ENCODE results near the gene TLR9. TPM values are rescaled to one million over a fixed set of nuclear protein-coding genes. Genes with fewer than 3 reads are reported as not detected.
A peak's percentile ranks its signal among the peaks of the same experiment; 100 is the strongest.

The TLR9 gene
- polyA plus RNA-seq, 3 donors, result 0.11 to 0.18 TPM; not detected in 1

DNA sequence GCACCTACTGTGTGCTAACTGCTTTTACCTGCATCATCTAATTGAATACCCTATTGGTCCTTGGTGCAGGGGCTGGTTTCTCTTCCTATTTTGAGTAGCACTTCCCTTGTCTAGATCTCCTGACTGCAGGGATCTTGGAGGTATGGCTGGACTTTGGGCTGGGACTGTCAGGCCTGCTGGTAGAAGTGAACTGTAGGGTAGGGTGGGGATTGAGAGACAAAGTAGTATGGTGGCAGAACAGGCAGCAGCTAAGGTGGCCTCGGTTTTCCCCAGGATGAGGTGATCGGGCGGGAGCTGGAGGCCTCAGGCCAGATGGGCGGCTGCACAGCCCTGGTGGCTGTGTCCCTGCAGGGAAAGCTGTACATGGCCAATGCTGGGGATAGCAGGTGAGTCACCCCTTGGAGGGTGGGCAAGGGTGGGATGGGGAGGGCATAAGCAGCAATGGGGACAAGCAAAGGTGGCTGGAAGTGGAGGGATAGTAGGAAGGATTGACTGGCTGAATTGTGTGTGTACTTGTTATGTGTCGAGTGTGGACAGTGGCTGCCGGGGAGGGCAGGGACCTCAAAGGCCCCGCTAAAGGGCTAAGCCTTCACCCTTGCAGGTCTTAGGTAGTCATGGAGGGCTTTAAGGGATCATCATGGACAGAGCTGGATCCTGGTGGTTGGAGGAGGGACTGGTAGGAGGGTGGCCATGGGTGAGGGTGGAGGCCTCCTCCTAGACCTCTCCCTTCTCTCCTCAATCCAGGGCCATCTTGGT, 22.1 kb upstream of the TLR9 start:
- no peak for DNase-seq (ENCODE audit: low read depth in 3 of 3, low spot score in 2 of 3)

DNA sequence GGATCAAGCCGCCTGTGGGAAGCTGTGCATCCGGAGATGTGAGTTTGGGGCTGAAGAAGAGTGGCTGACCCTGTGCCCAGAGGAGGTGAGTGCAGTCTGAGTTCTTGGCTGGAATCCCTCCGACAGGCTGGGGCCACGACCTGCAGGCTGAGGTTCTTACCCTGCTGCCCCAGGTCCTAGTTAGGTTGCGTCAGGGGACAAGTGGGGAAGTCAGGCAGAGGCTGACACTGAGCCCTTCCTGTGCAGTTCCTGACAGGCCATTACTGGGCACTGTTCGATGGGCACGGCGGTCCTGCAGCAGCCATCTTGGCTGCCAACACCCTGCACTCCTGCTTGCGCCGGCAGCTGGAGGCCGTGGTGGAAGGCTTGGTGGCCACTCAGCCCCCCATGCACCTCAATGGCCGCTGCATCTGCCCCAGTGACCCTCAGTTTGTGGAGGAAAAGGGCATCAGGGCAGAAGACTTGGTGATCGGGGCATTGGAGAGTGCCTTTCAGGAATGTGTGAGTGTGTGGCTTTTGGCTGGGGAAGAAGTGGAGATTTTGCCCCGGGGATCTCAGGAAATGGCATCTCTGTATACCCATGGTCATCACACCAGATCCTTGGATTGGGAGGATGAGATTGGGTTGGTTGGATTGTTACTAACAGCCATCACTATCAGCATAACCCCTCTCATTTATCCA, 21.4 kb upstream of the TLR9 start:
- DNase-seq (ENCODE audit: low read depth in 3 of 3, low spot score in 2 of 3), result no peak

GRCh38 chr3:52246264-52246620, 20.8 kb upstream of the TLR9 start:
- DNase-seq (ENCODE audit: low read depth in 3 of 3, low spot score in 2 of 3), result no peak

- DNase-seq (ENCODE audit: low read depth in 3 of 3, low spot score in 2 of 3), result no peak
These were observed 20.1 kb upstream of the TLR9 start, which contains the start of gene PPM1M for GRCh38 chr3:52245322-52246263. Gene PPM1M (plus strand): TSS chr3:52245759. CDS start chr3:52245825, 66 bp downstream.

DNA sequence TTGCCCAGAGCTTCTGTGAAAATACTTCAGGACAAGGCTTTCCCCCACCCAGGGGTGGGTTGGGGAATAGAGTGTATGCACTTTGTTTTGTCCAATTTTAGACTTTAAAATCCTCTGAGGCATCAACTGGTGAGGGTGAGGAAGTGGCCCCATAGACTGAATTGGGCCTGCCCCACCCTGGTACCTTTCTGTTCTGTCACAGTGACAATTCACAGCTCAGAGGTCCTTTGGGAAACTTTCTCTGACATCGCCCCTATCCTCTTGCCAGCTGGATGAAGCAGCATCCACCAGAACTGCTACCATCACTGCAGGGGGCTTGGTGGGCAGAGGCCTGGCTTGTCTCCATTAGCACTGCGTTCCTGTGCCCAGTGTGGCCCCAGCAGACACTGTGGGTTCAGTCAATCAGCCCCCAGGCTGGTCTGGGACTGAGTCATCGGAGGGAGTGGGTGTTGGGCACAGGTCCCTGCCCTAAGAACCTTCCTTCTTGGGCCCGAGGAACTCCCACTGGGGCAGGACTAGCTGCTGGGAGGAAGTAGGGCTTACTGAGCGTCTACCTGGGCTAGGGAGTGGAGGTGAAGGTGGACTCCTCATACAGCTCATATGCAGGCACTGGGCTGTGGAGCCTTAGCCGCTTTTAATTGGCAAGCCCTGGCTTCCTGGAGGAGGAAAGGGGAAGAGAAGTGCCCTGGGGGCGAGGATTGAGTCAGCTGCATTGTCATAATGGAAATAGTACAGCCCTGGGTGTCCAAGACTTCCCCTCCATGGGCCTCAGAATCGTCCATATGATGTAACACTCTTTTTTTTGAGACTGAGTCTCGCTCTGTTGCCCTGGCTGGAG, 18.6 kb upstream of the TLR9 start:
- no peak for DNase-seq (ENCODE audit: low read depth in 3 of 3, low spot score in 2 of 3)

DNA sequence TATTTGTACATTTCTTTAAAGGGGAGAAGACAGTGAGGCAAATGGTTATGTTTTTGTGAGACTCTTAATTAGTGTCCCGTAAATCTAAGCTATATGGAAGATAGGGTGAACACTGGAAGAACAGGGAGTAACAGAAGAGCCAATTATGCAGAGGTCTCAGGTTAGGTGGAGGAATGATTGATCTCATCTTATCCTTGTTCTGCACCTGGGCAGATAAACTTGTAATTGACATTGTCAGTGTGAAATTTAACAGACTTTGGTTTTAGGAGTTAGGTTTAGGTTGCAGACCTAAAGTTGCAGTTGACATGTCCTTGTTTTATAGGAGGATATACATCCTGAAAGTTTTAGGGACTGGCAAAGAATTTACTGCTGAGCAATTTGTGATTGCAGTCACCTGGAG, 16.6 kb upstream of the TLR9 start:
- DNase-seq (ENCODE audit: low read depth in 3 of 3, low spot score in 2 of 3), result no peak

DNA sequence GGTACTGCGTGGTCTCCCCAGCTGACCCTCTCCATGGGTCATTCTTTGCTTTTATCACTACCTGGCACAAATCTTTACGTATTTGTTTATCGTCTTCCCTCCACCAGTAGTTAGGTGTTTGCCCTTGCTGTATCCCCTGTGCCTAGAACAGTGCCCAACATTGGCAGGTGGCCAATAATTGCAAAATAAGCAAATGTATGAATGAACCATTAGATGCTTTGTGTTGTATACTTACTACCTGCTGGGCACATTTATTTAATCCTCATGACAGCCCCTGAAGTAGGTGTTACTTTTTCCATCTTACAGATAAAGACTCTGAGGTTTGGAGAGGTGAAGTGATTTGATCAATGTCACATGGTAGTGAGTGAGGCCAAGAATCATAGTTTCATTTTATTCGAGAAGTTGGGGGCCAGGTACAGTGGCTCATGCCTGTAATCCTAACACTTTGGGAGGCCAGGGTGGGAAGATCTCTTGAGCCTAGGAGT, 15.5 kb upstream of the TLR9 start:
- DNase-seq (ENCODE audit: low read depth in 3 of 3, low spot score in 2 of 3), result no peak

DNA sequence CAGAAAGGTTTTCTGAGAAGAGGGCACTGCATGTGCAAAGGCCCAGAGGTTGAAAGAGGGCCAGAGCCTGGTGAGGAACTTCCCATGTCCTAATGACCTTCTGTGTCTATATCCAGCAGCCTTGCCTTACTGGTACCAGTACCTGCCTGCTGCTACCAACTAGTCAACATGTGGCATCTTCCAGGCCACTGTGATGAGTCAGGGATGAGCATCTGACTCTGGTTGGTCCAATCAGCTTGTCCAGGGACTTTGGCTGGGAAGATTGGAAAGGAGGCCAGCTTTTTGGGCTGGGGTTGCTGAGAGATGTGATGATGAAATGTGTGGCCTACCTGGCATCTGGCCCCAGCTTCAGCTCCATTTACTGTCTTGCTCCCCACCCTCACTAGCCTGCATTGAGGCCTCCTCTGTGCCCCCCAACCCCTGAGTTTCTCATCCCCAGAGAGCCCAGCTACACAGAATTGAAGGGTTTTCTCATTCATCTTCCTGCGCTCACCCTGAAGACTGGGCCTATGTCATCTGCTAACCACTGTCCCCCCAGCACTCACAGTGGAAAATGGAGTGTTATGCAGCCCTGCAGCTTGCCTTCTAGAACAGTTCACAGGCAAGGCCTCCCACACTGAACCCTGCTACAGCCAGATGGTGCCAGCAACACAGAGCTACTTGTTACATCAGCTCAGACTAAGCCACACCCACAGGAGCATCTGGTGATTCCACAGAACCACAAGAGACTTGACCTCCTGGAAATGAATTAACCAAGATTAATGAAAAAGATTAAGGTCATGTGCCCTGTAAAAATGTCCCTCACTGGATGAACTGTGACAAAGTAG, 14.8 kb upstream of the TLR9 start:
- DNase-seq (ENCODE audit: low read depth in 3 of 3, low spot score in 2 of 3), result no peak

DNA sequence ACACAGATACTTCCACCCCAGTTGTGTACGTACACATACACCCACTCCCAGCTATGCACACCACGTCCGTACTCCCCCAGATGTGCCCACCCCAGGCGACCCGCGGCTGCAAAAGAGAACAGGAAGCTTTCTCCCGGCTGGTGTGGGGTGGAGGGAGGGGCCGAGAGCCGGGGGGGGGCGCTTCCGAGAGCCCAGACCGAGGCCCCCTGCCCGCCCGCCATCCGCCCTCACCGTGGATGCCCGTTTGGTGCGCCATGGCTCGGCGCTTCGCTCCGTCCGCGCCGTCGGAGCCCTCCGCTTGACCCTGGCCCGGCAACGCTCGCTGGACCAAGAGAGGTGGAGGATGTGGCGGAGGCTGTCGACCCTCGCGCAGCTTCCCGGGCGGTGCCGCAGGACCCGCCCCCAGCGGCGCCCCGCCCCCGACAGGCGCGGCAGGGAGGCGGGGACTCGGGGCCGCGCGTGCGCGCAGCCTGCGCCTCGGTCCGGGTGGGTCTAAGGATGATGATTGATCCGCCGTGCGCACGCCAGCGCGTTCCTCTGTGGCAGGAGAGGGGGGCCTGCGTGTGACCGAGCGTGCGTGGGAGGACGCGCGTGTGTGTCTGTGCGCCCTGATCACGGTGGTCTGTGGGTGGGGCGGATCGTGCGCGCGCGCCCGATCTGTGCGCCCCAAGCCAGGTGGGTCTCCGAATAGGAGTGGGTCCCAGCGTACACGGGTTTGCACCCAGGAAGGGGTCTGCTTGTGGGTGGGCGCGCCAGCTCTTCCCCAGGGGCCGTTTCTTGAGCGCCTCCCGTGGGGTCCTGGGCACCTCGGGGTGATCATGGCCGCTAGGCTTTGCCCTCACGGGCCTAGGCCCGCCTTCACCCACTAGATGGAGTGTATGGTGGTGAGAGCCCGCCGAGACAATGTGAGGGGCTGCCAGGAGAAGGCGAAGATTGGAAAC, 13.6 kb upstream of the TLR9 start, which contains the start of gene TWF2:
TSS of gene TWF2 (minus strand) at position 398 of the 941 bp plus-strand sequence. CDS start at position 256, 142 bp downstream.
- peak in 1 of 3 donors; percentile 69 for DNase-seq (ENCODE audit: low read depth in 3 of 3, low spot score in 2 of 3)

DNA sequence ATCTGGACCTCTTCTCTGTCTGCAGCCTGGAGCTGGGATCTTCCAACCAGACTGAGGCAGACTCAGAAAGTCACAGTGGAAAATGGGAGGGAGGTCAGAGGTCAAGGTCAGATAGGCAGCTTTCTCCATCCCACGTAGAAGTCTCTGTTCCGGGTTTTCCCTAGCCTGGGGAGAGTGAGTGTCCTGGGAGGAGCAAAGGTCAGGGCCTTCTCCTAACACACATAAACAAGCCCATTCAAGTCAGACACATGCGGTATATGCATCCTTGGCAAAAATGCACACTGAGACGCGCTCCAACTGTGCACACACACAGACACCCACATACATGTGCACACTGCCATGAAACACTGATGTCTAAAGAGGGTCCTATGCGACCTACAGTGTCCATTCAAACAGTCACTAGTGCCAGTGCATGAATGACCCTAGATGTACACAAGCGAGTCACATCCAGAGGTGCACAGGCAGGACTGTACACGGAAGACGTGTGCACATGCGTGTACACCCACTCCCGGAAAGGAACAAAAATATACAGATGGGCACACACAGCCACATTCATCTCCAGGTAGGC, 12.8 kb upstream of the TLR9 start:
- DNase-seq (ENCODE audit: low read depth in 3 of 3, low spot score in 2 of 3), result no peak

GRCh38 chr3:52237657-52238172, 12.3 kb upstream of the TLR9 start:
- no peak for DNase-seq (ENCODE audit: low read depth in 3 of 3, low spot score in 2 of 3)

DNA sequence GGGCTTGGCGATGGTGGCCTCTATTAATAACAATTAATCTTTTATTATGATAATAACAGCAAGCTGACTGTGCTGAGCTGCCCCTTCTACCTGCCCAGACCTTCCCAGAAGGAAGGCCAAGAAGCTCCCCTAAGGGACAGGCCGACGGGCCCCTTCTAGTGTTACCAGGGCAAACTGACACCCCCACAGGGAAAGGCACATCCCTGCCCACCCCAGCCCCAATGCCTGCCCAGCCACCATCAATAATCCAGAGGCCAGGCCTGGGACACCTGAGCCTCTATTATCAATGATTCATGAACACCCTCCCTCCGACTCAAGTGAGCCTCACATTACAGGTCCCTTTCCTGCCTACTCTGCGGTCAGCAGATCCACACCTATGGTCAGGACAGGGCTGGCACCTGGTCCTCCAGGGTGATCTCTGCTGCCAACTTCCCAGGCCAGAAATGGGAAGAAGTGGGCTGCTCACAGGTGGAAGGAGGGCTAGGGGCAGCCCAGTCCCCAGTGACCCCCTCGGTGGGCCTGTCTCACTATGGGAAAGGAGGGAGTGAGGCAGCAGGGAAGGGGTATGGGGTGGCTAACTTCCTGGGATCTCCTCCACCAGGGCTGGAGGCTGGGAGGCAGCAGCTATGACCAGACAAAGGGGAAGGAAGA, 11.7 kb upstream of the TLR9 start:
- DNase-seq (ENCODE audit: low read depth in 3 of 3, low spot score in 2 of 3), result no peak

- DNase-seq (ENCODE audit: low read depth in 3 of 3, low spot score in 2 of 3), result no peak
These were observed 11.0 kb upstream of the TLR9 start for GRCh38 chr3:52236424-52236886.

DNA sequence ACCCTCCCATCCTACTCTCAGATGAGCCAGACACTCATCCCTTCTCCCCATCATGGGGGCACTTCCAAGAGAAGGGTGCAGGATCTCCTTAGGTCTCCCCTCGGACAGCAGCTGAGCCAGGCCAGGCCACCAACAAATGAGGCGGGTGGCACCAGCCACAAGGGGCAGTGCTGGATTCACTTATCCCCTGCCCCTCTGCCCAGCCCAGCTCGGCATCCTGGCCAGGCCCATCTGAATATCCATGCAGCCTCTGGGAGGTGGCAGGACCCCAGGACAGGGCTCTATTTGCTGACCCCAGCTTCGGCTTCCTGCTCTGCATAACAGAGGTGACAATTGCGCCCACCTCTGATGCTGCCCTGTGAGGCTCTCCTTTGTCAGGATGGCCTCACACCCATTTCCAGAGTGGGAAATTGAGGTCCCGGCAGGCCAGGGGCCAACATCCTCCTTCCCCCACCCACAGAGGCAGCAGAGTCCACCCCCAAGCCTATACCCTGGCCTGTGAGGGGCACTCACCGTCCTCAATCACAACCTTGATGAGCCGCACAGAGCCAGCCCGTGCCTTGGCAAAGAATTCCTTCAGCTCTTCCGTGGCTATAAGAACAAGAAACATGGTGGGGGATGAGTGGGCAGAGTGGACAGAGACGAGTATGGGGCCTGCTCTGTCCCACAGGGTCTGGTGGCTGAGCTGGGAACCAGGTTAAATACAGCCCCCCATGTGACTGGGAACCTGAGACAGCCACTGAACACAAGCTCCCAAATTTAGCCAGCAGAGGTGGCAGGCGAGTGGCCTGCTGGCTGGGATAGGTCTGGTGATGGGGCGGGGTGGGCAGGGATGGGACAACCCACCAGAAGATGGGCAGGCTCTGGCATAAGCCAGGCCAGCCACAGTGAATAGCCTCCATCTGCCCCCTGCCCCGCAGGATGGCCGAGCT, 9.3 kb upstream of the TLR9 start:
- no peak for DNase-seq (ENCODE audit: low read depth in 3 of 3, low spot score in 2 of 3)

DNA sequence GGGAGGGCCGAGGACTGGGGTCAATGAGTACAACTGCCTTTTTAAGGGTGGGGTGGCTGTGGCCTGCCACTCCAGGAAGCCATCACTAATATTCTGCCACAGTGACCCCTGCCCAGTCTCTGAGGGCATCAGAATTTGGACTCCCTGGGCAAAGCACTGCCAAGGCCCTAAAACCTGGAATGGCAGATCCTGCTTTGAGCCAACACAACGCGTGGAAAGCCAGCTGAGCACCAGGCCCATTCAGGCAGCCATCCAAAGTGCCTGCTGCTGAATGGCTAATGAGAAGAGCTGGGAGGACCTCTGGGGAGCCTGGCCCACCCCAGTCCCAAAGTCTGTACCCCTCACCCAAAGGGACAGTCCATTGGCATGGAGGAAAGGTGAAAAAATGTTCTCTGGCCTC, 8.5 kb upstream of the TLR9 start:
- no peak for DNase-seq (ENCODE audit: low read depth in 3 of 3, low spot score in 2 of 3)

DNA sequence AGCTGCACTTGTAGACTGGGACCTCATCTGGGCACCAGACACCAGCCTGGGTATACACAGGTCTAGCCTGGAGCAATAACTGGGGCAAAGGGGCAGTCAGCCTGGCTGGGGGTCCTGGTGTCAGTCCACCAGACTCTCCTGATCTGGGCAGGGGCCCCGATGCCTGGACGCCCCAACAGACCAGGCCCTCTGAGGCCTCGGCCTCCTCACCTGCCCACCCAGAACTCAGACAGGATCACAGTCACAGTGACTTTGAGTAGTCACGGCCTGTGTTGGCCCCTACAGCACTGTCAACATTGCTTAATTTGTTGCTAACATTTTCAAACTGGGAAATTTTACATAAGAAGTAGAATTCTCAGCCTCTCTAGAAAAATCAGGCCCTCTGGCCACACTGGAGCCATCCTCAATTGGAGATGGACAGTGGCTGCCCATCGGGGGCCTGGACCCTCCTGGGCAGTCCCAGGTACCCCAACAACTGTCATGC, 7.7 kb upstream of the TLR9 start:
- DNase-seq (ENCODE audit: low read depth in 3 of 3, low spot score in 2 of 3), result no peak
